Measurements from ENCODE around the gene LRP3. TPM values are rescaled to one million over a fixed set of nuclear protein-coding genes. Genes with fewer than 3 reads are reported as not detected.

Gene LRP3
- total RNA-seq, 1 experiment from 2014 or later: 20.4 TPM

- Histone ChIP-seq H3K4me2 (ENCODE audit: low read length) (no peak overlapping the region), H3K27me3 (ENCODE audit: low read length) (no peaks in the 10 kb centered on the region), H3K9me3 (ENCODE audit: low read length) (no peaks in the 10 kb centered on the region), H4K20me1 (ENCODE audit: low read length) (no peaks in the 10 kb centered on the region), H3F3A (ENCODE audit: low read length, unreplicated experiment) (no peaks in the 10 kb centered on the region), H3K4me1 (ENCODE audit: insufficient read depth, low read length) (no peaks in the 10 kb centered on the region), H3K9me2 (replicated peaks; ENCODE audit: low read length) (no peaks in the 10 kb centered on the region), H3K27ac (ENCODE audit: low read length) (no peak overlapping the region), H2AFZ (ENCODE audit: low read length) (no peak overlapping the region), H3K36me3 (ENCODE audit: low read depth, low read length) (no peaks in the 10 kb centered on the region), H3K9ac (ENCODE audit: low read length) (no peak overlapping the region), H3K79me2 (ENCODE audit: low read length) (no peaks in the 10 kb centered on the region), H3K4me3 (ENCODE audit: low read length) (no peak overlapping the region)
- ATAC-seq (no peak), DNase-seq (no peak)
- POLR2A ChIA-PET (ENCODE audit: unreplicated experiment): no interaction called here
- TF ChIP-seq EZH2phosphoT487 (IDR thresholded peaks at IDR 0.05; ENCODE audit: borderline replicate concordance, low read length): no peak
- no peak for TF ChIP-seq EZH2 (IDR thresholded peaks at IDR 0.05; ENCODE audit: low read length, unreplicated experiment)
- TF ChIP-seq CTCF (conservative IDR thresholded peaks at IDR 0.05; ENCODE audit: low read depth, low read length): no peak
- no TSS peak for BruUV-seq (replicated peaks)
- CTCF ChIA-PET: no interaction called here
- intact Hi-C loops (cut with micrococcal nuclease): no loop called here
Observed at GRCh38 chr19:33216198-33216830, 22.2 kb downstream of the LRP3 start.

GRCh38 chr19:33217881-33218280, 23.8 kb downstream of the LRP3 start:
- ATAC-seq (no peak), DNase-seq (no peak)
- H3F3A ChIP-seq (ENCODE audit: low read length, unreplicated experiment): no peaks in the 10 kb centered on the region
- BruUV-seq (replicated peaks): no TSS peak
- POLR2A ChIA-PET (ENCODE audit: unreplicated experiment): no interaction called here
- no peaks in the 10 kb centered on the region for H3K27me3 ChIP-seq (ENCODE audit: low read length)
- H3K9ac ChIP-seq (ENCODE audit: low read length): no peak overlapping the region
- H4K20me1 ChIP-seq (ENCODE audit: low read length): no peaks in the 10 kb centered on the region
- CTCF ChIA-PET: no interaction called here
- H3K4me2 ChIP-seq (ENCODE audit: low read length): no peak overlapping the region
- no peak overlapping the region for H3K4me3 ChIP-seq (ENCODE audit: low read length)
- H3K4me1 ChIP-seq (ENCODE audit: insufficient read depth, low read length): no peaks in the 10 kb centered on the region
- no peaks in the 10 kb centered on the region for H3K9me2 ChIP-seq (replicated peaks; ENCODE audit: low read length)
- H2AFZ ChIP-seq (ENCODE audit: low read length): no peak overlapping the region
- no peak for TF ChIP-seq CTCF (conservative IDR thresholded peaks at IDR 0.05; ENCODE audit: low read depth, low read length)
- TF ChIP-seq EZH2phosphoT487 (IDR thresholded peaks at IDR 0.05; ENCODE audit: borderline replicate concordance, low read length): no peak
- no peak overlapping the region for H3K27ac ChIP-seq (ENCODE audit: low read length)
- H3K9me3 ChIP-seq (ENCODE audit: low read length): no peaks in the 10 kb centered on the region
- intact Hi-C loops (cut with micrococcal nuclease): no loop called here
- no peaks in the 10 kb centered on the region for H3K36me3 ChIP-seq (ENCODE audit: low read depth, low read length)
- H3K79me2 ChIP-seq (ENCODE audit: low read length): no peaks in the 10 kb centered on the region

- no peaks in the 10 kb centered on the region for H3K9me2 ChIP-seq (replicated peaks; ENCODE audit: low read length)
- ChIA-PET CTCF (no interaction called here), POLR2A (ENCODE audit: unreplicated experiment) (no interaction called here)
- H3K4me1 ChIP-seq (ENCODE audit: insufficient read depth, low read length): no peaks in the 10 kb centered on the region
- TF ChIP-seq EZH2 (IDR thresholded peaks at IDR 0.05; ENCODE audit: low read length, unreplicated experiment) (no peak), CTCF (conservative IDR thresholded peaks at IDR 0.05; ENCODE audit: low read depth, low read length) (peak; percentile 27; the same call in 1 of the 2 replicates), EZH2phosphoT487 (IDR thresholded peaks at IDR 0.05; ENCODE audit: borderline replicate concordance, low read length) (no peak)
- H3K36me3 ChIP-seq (ENCODE audit: low read depth, low read length): no peaks in the 10 kb centered on the region
- intact Hi-C loops (cut with micrococcal nuclease): no loop called here
- H3K4me3 ChIP-seq (ENCODE audit: low read length): no peak overlapping the region
- ATAC-seq: no peak
- no peak overlapping the region for H3K27ac ChIP-seq (ENCODE audit: low read length)
- no peak for DNase-seq
- no peak overlapping the region for H2AFZ ChIP-seq (ENCODE audit: low read length)
- H4K20me1 ChIP-seq (ENCODE audit: low read length): no peaks in the 10 kb centered on the region
- no peaks in the 10 kb centered on the region for H3K27me3 ChIP-seq (ENCODE audit: low read length)
- no peak overlapping the region for H3K4me2 ChIP-seq (ENCODE audit: low read length)
- H3K9ac ChIP-seq (ENCODE audit: low read length): no peak overlapping the region
- H3K79me2 ChIP-seq (ENCODE audit: low read length): no peaks in the 10 kb centered on the region
- H3K9me3 ChIP-seq (ENCODE audit: low read length): no peaks in the 10 kb centered on the region
- no TSS peak for BruUV-seq (replicated peaks)
- H3F3A ChIP-seq (ENCODE audit: low read length, unreplicated experiment): no peaks in the 10 kb centered on the region
Observed at GRCh38 chr19:33219261-33219815, 25.2 kb downstream of the LRP3 start.
